Inflammatory macrophage treated with lipopolysaccharide for 4 hours (primary cell): ENCODE measurements around the gene LRMDA.
"Not testable (repeated sequence)": the region's sequence is repeated elsewhere in the genome, so short reads cannot be mapped to it uniquely, and the experiment has no call there.

Experiments
- DNase-seq: peaks from one replicate; pipeline ENCODE4 v3.0.0-alpha.2; 2020

Gene LRMDA

DNA sequence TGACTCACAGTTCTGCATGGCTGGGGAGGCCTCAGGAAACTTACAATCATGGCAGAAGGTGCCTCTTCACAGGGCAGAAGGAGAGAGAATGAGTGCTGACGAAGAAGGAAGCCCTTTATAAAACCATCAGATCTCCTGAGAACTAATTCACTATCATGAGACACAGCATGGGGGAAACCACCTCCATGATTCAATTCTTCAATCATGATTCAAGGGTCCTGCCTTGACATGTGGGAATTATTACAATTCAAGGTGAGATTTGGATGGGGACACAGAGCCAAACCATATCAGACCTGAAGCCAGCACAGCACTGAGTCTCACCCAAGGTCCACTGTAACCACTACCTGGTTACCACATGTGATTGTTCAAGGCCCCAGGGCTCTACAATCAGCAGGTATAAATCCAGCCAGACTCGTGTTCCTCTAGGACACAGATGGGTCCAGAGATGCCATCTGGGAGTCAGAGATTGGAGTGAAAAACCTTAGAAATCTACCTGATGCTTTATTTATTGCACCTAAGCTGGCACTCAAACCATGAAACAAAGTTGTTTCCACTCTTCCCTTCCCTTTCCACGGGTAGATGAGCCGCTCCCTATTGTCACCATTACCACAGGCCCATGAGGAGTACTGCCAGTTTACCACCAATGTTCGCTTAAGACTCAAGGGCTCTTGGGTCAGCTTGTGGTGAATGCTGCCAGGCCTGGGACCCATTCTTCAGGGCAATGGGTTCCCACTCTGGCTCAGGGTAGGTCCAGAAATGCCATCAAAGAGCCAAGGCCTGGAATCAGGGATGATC, 1061.5 kb downstream of the LRMDA start:
- no peak for DNase-seq

DNA sequence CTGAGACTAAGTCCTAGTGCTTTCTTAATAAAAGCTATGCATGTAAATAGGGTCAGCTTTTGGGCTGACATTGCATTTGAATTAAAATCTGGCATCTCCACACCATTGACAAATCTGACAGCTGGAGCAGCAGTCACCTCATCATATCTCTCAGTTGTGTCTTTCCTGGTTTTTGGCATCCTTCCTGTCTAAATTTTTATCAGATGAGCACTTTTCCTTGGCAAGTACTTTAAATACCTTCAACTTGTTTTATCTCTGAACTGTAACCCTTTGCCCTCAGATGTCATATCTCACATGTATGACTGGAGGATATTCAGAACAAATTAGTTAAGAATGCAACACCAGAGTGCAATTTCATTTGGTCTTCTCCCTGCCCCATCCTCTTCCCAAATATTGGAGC, 1066.2 kb downstream of the LRMDA start:
- DNase-seq: no peak

DNA sequence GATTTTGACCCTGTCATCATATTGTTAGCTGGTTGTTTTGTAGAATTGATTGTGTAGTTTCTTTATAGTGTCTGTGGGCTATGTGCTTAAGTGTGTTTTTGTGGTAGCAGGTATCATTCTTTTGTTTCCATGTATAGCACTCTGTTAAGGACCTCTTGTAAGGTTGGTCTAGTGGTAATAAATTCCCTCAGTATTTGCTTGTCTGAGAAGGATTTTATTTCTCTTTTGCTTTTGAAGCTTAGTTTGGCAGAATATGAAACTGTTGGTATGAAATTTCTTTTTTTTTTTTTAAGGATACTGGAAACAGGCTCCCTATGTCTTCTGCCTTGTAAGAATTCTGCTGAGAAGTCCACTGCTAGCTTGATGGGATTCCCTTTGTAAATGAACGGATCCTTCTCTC, 1073.4 kb downstream of the LRMDA start:
- DNase-seq: no peak

DNA sequence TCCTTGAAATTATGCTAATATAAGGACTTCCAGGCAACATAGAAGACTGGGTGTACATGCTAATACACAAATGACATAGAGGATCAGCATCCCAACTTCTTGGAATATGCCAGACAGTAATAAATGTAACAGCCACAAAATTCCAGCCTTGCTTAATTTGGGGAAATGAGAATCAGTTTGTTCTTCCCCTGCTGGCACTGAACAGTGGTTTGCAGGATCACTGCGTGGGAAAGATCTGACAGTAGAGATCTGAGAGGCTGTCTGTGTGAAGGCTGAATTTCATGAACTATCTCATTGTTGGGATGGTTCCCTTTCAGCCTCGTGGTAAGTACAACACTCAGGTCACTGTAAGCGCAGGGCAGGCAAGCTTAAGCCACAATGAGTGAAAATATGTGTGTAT, 1078.0 kb downstream of the LRMDA start:
- DNase-seq: peak; percentile 86

DNA sequence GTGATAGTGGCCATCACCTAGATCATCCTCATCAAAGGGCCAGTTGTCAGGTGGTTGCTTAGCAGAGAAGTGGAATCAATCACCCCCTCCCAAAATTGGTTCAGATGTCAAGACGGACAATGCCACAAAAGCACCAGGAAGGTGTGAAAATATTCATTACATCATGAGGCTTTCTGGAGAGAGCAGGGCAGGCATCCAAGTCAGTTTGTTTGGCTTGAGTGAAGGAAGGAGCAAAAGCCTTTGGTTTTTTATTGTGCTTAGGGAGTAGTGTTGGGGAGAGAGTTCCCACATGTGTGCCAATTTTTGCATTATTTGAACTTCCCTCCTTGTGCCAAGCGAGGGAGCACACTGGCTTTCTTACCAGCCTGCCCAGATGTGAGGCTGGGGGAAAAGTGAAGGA, 1082.9 kb downstream of the LRMDA start:
- no peak for DNase-seq

DNA sequence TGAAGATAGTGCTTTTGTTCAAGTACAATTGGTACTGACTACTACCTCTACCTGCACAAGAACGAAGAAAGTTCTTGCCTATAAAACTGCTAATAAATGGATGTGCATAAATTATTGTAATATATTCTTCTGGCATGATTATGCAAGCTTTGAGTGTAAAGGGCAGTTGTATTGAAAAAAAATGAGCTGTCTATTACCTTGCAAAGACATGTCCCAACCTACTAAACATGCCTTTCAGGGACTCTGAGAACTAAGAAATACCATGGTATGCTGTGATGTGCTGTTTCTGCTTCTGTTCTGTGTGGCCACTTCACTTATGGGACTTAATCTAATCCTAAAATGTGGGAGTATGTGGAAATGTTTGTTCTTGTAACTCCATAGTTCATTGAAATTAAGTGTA, 1083.4 kb downstream of the LRMDA start:
- no peak for DNase-seq

DNA sequence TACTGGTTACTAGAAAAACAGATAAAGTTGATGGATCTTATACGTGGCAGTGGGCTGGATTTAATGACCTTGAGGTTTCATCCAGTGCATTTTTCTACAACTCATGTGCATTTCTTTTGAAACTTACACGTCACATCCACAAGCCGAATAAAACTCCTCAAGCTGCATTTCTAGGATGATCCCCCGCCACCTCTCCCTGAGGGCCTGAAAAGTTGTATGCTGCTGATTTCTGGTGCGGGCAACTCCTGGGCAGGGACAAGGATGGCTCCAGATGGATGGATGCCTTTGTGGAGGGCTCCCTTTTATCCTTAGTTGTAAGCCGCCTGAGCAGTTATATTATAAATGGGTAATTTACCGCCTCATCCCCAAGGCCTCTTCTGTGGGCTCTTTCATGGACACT, 1091.1 kb downstream of the LRMDA start:
- no peak for DNase-seq

DNA sequence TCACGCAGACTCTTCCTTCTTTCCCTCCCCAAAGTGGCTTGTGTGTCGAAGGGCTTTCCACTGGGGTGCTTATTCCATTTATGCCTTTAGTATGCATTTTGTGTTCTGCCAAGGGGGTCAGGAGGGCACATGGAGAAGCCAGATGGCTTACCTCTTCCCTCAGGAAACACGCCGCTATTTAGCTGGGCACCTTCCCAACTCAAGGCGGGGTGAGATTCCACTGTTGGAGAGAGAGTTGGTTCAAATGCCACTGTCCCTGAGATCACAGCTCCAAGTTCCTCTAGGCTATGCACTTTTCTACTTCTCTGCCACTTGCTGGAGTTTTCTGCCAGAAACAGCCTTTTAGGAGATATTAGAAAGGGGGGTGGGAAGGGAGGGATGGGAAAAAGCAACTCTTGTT, 1091.8 kb downstream of the LRMDA start:
- DNase-seq: no peak

DNA sequence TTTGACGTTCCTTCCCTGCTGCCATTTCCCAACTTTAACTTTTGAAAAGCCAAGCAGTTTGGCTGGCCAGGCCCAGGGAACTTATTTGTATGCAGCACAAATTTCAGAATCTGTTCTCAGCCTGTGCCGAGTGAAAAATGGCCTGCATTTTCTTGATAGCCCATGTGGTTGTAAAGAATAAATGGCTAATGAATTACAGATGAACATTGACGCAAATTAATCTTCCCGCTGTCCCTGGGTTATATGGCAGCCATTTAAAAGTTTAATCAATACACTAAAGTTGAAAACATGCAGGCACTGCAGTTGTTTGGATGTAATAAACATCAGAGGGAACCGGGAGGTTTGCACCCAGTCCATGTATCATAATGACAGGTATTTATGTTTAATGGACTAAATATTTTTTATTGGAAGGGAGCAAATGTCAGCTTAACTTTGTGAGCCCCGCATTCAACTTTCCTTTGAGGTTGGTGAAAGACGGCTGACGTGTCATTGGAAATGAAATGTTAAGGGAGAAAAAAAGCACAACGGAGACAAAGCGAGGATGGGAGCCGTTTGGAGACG, 1092.4 kb downstream of the LRMDA start:
- DNase-seq: no peak

DNA sequence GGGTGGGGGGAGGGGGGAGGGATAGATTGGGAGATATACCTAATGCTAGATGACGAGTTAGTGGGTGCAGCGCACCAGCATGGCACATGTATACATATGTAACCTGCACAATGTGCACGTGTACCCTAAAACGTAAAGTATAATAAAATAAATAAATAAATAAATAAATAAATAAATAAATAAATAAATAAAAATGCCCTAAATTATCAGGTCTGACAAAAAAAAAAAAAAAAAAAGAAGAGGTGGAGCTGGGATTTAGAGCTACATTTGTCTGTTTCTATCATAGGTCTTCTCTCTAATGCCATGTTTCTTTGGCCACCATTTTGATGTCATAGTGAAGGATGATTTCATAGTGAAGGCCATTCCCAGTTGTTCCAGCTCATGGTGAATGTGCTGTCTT, 1095.4 kb downstream of the LRMDA start:
- not testable (repeated sequence) for DNase-seq

DNA sequence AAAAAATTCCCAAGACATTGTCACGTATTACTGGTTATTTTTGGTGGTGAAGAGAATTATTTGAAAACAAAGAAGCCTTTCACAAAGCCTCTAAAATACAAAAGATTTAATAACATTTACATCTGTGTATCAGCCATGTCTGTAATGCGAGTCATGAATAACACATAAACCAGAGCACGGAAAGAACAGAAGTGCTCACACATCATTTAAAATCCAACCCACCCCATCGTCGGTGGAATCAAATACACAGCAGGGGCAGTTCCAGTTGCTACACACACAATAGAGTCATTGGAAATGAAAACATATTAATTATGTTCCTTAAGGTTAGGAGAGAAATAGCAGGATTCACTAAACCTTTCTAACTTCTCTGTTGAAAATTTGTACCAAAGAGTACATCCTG, 1108.9 kb downstream of the LRMDA start:
- no peak for DNase-seq

DNA sequence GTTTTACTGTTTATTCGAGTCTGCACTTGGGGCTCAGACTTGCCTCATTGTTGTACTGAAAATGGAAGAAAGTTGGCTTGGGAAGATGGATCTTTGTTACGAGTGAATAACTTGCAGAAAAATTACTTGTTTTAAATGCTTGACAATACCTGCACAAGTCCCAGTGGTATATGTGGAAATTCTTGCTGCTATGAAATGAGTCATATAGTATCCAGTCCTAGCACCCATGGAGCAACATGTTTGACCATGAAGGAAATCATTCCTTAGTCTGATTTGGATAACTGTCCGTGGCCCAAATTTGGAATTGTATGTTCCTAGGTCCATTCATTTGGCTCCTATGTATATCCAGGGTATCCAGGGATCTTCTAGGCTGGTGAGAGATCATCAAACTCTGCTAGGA, 1109.4 kb downstream of the LRMDA start:
- no peak for DNase-seq

DNA sequence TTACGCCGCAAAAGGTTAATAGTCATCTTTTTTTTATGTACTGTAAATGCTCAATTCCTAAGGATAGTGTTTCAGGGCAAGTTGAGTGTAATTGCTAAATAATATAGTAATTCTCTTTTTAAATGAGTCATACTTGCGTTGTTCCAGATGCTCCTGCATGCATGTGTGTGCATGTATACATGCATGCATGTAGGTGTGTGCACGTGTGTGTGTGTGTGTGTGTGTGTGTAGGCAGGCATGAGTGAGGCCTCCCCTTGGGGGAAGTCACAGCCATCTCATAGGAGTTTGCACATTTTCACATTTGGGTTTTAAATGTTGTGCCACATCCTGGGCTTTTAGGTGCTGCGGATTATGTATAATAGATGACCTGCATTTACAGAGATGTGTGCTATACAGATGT, 1110.4 kb downstream of the LRMDA start:
- DNase-seq: no peak

DNA sequence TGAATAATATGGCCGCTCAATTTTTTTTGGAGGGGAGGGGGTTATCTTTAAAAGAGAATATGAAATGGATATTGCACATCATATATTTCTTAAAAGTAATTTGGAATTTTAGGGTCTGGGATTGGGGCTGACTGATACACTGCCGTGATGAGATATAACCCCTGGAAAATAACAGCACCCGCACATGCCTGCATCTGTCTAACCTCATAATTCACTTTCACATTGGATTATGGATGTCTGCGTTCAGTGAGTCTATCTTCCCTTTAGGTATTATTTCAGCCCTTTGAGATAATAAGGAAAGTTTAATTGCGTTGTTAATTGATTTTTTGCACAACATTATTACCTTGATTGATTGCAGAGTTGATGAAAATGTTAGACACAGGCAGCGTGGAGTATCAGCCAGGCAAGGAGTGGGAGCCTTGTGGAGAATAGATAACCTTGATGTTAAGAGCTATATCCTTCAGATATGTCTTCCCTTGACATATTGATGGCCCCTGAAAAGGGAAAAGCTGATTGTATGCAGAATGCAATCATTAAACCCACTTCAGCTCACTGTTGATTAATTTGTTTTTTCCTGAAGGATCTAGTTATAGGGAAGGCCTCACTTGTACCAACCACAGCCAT, 1111.0 kb downstream of the LRMDA start:
- no peak for DNase-seq

DNA sequence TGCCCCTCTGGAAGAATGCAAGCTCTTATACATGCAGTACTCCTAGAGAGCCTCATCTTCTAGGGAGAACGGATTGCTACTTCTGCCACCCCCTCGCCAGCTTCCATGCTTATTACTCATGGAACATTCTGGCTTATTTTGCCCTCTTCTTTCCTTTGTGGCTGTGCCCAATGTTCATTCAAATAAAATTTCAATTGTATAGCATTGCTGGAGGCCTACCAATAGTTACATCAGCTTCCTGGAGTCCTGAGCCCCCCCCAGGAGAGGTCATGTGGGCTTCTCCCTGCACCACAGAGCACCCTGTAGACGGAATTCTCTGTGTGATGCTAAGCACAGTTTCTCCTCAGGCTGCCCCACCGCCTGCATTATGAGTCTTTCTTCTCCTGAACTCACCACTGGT, 1112.2 kb downstream of the LRMDA start:
- no peak for DNase-seq

DNA sequence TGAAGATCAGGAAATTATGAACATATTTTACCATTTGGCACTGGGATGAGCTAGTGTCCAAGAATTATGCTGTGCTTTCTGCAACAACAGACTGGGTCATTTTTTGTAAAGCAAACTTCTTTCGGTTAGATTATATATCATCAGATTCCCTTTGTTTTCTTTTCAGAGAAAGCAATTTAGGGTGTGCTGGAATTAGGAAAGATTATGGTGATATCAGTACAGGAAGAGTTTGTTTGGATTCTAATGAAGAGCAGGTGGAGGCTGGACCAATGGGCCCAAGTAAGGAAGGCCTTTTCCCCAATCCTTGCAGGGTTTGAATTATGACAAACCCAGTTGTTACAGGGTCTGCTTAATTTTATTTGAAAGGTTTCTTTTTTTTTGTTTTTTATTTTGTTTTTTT, 1113.4 kb downstream of the LRMDA start:
- DNase-seq: no peak

DNA sequence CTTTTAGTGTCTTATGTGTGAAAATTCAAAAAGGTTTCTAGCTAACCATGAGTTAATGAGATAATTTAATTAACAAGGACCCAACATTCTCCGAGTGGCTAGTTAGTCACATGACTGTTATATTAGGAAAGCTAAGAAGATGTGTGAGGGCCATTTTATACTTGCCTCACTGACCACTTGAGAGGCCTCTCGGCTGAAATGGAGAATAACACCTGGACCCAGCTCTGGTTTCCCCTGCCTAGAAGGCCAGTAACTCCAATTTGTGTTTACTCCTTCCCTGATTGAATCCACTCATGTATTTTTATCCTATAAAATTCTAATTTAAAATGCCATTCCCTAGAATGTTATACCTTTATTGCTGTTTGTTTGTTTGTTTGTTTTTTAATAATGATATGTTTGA, 1115.0 kb downstream of the LRMDA start:
- DNase-seq: no peak

DNA sequence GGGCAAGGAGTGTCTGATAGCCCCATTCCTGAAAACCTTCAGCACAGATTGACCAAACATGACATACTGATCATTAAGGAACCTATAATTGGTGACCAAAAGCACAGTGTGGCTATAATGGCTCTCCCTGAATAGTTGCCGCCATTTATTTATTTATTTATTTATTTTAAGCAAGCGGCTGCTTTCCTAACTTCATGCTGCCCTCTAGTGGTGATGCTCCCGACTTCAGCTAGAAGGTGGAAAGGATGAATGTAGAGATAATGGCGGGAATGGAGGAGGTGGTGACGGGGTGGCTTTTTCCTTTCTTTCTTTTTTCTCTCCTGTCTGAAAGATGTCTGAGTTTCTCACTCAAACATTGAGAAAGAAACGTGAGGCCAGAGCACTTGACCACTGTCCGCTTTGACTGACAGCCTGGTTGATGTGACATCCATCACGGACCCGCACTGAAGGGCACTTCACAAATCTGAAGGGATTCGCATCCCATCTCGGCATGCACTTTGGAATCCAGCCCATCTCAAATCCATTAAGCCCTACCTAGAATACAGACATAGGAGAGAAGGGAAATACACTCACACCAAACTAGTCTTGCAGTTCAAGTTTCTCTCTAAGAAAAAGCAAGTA, 1116.0 kb downstream of the LRMDA start:
- DNase-seq: peak; percentile 76

DNA sequence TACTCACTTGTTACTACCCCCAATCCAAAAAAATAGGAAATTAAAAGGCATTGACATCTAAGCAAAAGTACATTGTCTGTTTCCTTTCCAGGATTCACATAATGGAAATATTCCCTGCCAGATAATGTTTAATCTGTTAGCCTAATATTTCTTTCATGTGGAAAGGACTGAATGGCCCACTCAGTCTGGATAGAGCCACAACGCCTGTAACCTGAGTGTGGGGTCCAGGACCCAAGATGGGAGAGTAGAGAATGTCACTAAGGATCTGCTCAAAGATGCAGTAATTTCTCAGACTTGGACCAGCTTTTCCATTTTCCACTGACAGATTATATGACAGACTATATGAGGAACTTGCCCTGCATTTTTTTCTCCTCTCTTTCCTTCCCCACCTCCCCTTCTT, 1117.3 kb downstream of the LRMDA start:
- no peak for DNase-seq

DNA sequence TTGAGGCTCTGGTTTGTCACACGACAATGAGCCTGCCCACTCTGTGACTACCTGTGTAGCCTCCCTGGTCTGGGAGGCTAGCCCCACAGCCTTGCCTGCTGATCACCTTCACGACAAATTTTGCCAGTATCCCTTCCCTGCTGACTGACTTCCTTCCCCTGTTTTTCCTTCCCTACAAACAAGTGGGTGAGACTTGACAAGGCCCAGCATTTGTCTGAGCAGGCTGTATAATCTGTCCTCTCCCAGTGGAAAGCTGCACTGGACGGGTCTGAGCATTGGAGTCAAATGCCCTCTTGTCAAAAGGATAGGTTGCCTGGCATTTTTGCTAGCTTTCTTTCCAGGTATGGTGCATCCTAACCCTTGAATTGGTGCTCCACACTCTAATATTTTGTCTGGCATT, 1117.7 kb downstream of the LRMDA start:
- DNase-seq: no peak

DNA sequence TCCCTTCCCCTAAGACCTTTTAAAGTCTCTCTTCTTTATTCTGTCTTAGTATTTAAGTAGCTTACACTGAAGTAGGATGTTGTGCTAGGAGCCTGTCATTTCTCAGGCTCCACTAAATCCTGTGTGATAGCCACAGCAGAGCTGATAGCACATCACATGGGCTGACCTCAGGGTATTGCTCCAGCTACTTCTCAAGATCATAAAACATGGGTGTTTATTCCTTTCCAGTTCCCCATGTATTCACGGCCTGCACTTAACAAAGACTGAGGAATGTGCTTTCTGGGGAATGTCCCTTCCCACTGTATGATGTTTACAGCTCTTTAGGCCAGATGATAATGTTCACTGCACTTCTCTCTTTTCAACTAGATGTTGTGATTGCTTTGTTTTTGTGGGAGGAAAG, 1119.4 kb downstream of the LRMDA start:
- DNase-seq: peak; percentile 50

DNA sequence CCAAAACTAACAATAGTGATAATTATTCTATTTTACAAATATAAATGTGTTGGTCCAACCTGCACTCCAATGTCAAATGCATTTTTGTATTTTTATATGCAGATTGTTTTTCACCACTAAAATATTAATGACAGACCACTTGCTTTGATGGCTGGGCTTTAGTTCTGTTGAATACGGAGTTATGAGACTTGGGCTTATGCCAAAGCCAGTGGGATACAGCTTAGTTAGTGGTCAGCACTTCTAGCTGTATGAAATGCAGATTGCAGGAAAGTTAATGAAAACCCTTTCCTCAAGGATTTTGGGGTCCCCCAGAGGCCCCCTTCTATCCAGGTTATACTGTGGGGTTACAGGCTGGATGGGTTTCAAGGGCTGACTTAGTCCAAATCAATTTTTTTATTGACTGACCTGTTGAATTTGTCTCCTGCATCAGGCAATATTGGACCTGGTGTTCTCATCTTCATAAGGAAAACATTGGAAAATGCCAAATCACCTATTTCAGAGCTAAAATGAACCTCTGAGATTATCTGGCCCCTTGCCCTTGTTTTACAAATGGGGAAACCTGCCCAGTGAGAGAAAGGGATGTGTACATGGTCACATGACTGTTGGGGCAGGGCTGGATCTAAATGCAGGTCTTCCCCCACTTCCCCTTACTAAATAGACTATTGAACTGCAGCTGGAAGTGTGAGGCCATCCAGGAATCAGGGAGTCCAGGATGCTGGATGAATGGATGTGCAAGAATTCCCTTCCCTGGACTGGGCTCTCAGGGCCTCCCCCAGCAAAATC, 1120.9 kb downstream of the LRMDA start:
- DNase-seq: peak; percentile 5
